NCI-H774 (cell line): ENCODE measurements around the gene CCDC127.
"Not testable (repeated sequence)": the region's sequence is repeated elsewhere in the genome, so short reads cannot be mapped to it uniquely, and the experiment has no call there.

Experiments
- DNase-seq: peaks from one replicate; lab custom pipeline; 2025; lab: John Stamatoyannopoulos, UW

The CCDC127 gene

DNA sequence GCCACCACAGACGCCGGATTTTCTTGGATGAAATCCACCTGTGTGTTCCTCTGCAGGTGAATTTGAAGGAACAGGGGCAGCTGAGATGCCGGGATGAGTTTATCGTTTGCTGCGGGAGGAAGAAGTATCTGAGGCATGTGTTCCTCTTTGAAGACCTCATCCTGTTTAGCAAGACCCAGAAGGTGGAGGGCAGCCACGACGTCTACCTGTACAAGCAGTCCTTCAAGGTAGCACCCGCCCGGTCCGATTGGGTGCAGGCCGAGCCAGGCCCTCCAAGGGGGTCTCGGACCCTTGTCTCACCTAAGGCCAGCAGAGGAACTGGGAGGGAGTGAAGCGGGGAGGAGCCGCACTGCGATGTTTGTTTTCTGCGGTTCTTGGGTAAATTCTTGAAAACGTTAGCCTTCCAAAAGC is 45.1 kb downstream of the CCDC127 start:
- no peak for DNase-seq

DNA sequence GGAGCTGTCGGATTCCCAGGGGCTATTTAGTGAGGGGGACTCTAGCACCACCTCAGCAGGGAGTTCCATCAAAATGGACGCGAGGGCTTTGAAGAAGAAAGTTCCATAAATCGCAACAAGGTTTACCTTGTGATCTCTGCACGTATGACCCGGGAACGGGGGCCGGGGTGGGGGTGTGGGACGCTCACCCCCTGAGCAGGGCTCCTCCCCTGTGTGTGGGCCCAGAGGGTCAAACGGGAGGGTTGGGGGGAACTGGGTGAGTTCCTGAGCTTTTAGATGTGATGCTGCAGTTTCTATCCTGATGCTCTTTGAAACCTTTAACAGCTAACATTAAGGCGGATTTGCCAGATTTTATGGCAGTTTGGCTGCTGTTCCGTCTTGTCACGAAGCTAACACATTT is 45.5 kb downstream of the CCDC127 start:
- DNase-seq = no peak

GRCh38 chr5:171801-172331 is 46.1 kb downstream of the CCDC127 start:
- no peak for DNase-seq

GRCh38 chr5:170971-171800 is 46.8 kb downstream of the CCDC127 start:
- no peak for DNase-seq

DNA sequence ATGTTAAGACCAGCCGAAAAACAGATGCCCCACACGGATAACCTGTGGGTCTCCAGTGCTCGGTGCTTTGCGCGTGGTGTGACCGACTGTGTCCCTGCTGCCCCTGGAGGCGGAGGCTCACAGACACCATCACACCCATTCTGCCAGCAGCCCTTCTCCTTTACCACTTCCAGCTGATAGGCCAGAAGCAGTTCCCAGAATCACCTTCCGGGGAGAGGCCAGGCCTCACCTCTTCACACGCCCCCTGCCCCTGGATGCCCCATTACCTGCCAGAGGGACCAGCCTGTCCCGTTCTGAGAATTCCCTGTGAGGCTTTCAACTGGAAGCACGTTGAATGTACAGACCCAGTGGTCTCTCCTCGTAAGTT is 48.2 kb downstream of the CCDC127 start:
- no peak for DNase-seq

- DNase-seq = no peak
Measured at GRCh38 chr5:169071-169727, 48.8 kb downstream of the CCDC127 start.

- DNase-seq = no peak
Measured at GRCh38 chr5:167982-168660, 49.8 kb downstream of the CCDC127 start.

DNA sequence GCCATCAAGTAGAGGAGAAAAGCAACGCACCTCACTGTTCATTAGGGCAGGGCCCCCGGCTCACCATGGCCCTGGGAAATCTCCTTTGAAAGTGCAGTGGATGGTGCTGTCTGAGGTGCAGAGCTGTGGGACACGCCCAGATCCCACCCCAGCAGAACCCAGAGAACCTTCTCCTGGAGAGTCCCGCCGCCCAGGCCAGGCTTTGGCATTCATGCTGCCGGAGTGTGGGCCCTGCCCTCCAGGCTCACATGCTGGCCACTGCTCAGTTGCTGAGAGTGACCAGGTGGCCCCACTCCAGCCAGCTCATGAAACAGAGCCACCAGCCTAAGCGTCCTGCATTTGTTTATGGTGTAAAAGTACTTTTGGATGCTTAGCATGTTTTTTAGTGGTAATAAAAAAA is 50.4 kb downstream of the CCDC127 start:
- no peak for DNase-seq

DNA sequence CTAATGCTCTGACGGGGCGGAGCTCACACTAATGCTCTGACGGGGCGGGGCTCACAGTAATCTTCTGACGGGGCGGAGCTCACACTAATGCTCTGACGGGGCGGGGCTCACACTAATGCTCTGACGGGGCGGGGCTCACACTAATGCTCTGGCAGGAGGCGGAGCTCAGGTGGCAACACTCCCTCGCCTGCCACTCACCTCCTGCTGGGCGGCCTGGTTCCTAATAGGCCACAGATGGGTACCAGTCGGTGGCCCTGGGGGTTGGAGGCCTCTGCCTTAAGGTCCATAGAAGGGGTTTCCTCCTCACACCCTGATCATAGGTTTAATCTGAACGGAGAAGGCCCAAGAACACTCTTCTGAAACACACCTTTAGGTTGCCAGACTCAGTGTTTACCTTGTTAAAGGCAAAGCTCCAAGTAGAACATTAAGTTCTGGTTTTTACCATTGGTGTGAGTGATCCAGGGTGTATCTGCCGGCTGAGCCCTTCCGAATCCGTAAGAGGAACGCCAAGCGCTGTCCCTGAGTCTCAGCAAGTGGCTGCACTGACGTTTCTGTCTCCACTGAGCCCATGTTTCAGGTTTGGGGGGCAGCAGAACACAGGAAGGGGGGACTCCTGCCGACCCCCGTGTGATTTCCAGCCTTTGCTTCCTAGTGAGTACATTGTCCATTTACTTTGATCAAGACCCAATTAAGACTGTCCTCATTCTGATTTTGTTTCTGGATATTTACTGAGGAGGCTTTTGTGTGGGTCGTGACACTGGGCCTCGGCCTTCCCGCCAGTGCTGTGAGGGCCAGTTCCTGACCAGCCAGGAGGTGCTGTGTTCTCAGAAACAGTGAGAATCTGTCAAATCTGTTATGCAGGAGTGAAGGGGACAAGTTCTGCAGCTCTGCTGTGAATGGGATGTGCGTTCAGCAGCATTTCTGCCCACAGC is 51.2 kb downstream of the CCDC127 start:
- no peak for DNase-seq

- DNase-seq = not testable (repeated sequence)
Measured at GRCh38 chr5:164783-165182, 53.2 kb downstream of the CCDC127 start.

- DNase-seq = no peak
Measured at GRCh38 chr5:164244-164643, 53.7 kb downstream of the CCDC127 start.

- DNase-seq = no peak
Measured at GRCh38 chr5:163841-164240, 54.1 kb downstream of the CCDC127 start.

GRCh38 chr5:163338-163620 is 54.7 kb downstream of the CCDC127 start:
- DNase-seq = no peak

GRCh38 chr5:162565-163337 is 55.2 kb downstream of the CCDC127 start:
- DNase-seq = no peak

DNA sequence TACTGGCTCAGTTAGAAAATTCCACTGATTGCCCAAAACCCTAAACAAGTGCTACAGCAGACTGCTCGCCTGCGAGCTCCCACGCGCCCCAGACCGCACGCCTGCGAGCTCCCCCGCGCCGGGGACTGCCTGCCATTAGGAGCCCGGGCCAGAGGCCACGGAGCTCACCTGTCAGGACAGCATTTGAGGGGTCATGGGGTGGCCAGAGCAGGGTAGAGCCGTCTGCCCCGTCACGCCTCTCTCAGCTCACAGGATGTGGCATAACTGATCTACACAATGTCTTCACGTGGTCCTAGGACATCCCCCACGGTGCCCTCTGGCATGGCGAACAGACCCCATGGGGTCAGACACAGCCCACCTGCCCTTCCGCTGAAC is 55.8 kb downstream of the CCDC127 start:
- no peak for DNase-seq

DNA sequence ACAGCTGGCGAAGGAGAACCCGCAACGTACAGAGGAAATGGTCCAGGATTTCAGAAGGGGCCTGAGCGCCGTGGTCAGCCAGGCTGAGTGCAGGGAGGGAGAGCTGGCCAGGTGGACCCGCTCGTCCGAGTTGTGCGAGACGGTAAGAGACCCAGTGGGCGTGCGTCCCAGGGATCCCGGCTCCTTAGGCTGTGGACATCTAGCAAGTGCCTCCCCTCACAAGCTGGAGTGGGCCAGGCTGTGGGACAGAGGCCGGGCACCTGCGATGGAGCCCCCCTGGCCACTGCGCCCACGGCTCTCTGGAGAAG is 56.2 kb downstream of the CCDC127 start:
- no peak for DNase-seq

- DNase-seq = no peak
Measured at GRCh38 chr5:160921-161802, 56.8 kb downstream of the CCDC127 start.

DNA sequence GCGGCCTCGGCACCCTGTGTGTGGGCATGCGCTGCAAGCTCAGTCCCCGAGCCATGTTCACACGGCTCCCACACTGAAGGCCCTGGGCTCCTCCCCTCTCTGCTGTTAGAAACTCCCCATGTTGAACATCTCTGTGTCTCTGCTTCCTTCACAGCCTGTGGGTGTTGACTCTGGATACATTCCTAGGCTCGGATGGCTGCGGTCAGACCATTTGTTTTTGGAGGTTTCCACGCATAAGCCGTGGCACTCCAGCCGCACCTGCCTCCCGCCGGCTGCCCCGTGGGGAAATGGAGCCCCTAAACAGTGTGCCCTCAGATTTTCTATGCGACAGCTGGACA is 57.8 kb downstream of the CCDC127 start:
- DNase-seq = no peak

- no peak for DNase-seq
Measured at GRCh38 chr5:159448-160172, 58.3 kb downstream of the CCDC127 start.
